NOMO-1 treated with DMSO at 0.1 percent for 48 hours (cell line): ENCODE results near the gene MS4A7.
"Not testable (repeated sequence)": the region's sequence is repeated elsewhere in the genome, so short reads cannot be mapped to it uniquely, and the experiment has no call there.

Experiments
- DNase-seq: peaks from one replicate; lab custom pipeline; 2025; ENCODE audit not compliant: unreplicated experiment; lab: John Stamatoyannopoulos, UW

MS4A7 gene

GRCh38 chr11:60378354-60378753 lies at the start of gene MS4A7:
Gene MS4A7 (plus strand): TSS chr11:60378532. CDS start chr11:60383142, 4,610 bp downstream.
- peak; percentile 98 for DNase-seq

- no peak for DNase-seq
These were observed 45.5 kb upstream of the MS4A7 start for GRCh38 chr11:60332846-60333245.

DNA sequence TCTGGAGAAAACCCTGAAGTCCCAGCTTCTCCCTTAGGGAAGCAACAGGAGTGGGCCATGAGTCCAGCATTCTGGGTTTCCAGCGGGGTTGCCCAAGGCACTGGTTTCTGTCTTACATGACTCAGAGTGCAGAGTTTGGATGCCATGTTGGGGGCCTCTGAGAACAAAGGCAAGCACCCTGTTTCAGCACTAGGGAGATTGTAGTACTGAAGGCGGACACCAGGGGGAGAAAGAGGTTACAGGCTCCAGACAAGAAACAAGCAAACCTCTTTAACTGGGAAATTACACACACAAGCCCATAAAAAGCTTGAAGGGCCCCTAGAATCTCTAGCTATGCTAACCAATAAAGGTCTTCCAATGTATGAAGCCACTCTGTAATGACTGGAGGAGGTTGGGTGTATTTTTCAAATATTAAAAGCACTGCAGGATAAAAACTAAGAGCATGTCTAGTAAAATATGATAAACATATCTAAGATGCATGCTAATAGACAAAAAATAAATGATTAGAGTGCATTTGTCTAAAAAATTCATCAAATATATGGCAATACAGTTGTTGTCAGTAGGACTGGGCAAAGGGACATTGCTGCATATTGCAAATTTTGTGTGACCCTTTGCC lies 44.2 kb upstream of the MS4A7 start:
- peak; percentile 66 for DNase-seq

- peak; percentile 47 for DNase-seq
These were observed 41.5 kb upstream of the MS4A7 start for GRCh38 chr11:60336767-60337391.

DNA sequence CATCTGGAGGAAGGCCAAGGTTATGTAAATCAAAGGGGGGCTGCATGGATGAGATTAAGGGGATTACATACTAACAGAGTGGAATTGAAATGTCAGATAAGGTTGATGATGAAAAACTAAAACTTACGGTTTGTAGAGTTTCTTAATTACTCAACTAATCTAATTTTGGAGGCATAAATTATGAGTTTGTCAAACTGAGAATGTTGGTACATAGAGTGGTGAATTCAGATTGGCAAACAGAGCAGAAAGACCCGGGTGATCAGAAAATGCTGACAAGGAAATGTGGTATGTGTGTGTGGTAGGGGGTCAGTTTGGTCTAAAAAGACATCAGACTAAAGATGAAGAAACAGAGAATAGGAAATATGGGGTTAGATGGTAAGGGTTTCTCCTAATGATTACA lies 40.3 kb upstream of the MS4A7 start:
- no peak for DNase-seq

DNA sequence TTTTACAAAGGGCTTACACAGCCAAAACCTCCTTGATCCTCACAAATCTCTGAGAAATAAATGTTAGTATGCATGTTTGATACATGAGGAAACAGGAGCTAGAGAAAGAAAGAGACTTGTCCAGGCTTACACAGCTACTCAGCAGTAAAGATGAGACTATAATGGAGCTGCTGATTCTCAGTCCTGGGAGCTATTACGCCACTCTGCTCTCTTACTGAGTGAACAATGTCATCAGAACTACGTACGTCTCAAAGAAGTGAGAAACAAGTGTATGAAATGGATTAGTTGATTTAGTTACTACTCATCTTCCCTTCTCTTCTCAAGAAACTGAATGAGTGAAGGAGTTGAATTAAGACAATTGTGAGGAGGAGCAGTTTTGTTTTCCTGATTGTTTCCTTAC lies 39.0 kb upstream of the MS4A7 start:
- DNase-seq: no peak

- peak; percentile 32 for DNase-seq
These were observed 35.1 kb upstream of the MS4A7 start for GRCh38 chr11:60343094-60343704.

GRCh38 chr11:60344146-60344545 lies 34.2 kb upstream of the MS4A7 start:
- no peak for DNase-seq

DNA sequence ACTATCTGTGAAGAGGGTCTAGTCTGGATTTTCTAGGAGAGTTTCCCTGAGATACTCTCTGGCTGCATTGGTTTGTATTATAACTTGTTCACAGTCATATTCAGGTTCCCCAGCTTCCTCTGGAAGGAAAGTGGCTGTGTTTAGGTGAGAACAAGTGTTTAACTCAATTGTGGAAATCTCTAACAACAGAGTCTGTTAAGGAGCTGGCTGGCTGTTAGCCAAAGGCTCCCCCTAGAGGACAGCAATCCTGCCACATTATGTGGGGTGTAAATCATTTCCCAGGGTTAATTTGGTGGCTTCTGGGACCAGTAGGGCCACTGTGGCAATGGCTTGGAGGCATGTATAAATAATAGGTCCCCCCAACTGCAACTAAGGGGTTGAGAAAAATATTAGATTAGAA lies 32.8 kb upstream of the MS4A7 start:
- DNase-seq: peak; percentile 32

DNA sequence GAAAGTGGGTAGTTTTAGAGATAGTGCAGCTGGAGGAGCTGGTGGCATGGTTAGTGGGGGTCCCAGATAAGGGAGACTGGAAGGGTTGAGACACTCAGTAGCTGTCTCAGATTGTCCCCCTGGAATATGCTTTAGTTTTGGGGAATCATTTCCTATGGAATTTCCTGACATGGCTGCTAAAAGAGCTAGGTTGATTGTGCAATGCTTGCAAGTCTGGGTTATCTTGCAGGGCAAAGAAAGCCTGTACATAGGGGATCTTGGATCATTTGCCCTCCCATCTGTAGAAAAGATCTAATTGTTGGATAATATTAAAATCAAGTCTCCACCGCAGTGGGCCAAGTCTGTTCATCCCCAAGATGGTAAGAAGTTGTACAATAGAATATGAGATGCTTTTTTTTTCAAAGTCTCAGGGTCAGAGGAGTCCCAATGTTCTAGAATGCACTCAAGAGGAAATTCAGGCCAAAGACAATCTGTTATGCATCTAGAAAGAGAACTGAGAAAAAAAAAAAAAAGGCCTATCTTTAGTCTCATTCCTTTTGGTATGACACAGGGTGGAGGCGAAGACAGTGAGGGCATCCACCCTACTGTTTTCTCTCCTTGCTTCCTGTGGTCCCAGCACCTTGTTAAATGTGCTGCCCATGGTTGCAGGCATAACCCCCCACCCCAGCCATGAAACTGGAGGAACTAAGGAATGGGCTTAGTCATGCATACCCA lies 31.1 kb upstream of the MS4A7 start:
- no peak for DNase-seq

- DNase-seq: peak; percentile 17
These were observed 30.2 kb upstream of the MS4A7 start for GRCh38 chr11:60348116-60348515.

DNA sequence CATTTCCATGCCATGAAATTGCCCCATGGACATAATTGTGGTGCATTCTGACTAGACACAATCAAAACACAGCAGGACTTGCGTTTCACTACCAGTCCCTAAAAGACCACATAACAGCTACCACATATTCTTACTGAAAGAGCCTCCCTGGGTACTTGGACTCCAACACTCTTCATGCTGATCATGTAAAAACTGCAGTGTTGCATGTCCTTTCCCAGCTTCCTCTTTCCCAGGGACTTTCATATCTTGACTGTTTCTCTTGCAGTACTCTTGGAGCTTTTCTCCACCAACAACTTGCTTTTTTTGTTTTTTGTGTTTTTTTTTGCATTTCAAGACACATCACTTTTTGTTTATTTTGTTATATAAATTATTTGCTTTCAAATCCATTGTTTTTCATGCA lies 28.3 kb upstream of the MS4A7 start:
- DNase-seq: peak; percentile 45

GRCh38 chr11:60357771-60358170 lies 20.6 kb upstream of the MS4A7 start:
- DNase-seq: peak; percentile 69

GRCh38 chr11:60360621-60361020 lies 17.7 kb upstream of the MS4A7 start:
- DNase-seq: no peak

GRCh38 chr11:60362241-60362640 lies 16.1 kb upstream of the MS4A7 start:
- no peak for DNase-seq

DNA sequence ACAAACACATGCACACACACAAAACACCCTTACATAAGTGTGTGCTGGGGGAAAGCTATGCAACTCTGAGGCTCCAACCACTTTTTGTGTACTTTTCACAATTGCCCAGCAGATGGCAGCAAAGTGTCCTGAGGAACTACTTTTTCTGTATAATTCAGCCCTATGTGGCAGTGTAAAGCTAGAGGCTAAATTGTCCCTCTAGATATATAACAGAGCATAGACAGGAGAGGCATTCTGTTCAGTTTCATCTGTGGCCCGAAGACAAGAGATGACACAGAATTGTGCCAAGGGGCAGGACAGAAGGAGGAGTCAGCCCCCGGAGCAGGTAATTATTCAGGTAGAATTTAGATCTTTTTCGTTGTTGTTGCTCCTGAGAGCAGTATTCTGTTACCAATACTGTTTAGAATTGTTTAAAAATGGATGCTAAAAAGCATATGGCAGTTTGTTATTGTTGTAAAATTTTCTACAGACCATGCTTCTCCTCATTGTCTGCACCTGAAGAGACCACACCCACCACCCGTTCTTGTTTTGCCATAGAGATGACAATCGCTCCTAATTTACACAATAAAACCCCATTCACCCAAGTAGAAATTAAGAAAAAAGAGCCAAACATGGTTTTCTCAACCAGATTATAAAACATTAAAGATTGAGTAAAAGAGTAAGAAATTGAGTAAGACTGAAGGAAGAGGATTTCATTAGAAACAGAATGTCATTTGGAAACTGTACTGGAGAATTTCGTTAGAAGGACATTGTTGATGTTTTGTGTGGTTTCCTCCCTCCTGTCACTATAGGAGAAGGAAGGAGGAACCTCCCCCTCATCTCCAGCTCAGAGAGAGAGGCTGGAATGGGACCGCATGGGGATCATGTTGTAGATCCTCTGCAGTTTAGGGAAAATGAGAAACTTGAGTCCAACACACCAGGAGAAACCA lies 14.5 kb upstream of the MS4A7 start:
- peak; percentile 87 for DNase-seq

GRCh38 chr11:60366262-60366904 lies 11.9 kb upstream of the MS4A7 start:
- not testable (repeated sequence) for DNase-seq

GRCh38 chr11:60367009-60367408 lies 11.3 kb upstream of the MS4A7 start:
- DNase-seq: peak; percentile 21

DNA sequence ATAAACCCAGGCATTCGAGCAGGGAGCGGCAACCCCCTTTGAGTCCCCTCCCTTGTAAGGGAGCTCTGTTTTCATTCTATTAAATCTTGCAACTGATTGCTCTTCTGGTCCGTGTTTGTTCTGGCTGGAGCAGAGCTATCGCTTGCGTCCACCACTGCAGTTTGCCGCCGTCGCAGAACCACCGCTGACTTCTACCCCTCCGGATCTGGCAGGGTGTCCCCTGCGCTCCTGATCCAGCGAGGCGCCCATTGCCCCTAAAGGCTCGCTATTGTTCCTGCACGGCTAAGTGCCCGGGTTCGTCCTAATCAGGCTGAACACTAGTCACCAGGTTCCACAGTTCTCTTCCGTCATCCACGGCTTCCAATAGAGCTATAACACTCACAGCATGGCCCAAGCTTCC lies 10.4 kb upstream of the MS4A7 start:
- DNase-seq: no peak

GRCh38 chr11:60370252-60370810 lies 8.0 kb upstream of the MS4A7 start:
- DNase-seq: no peak
